GM23338 (cell line): ENCODE results near the gene APBB1. TPM values are rescaled to one million over a fixed set of nuclear protein-coding genes. Genes with fewer than 3 reads are reported as not detected.

Experiments
- ATAC-seq: fragments of 200-7000 bp; cut with Tn5 transposase; 3 replicates; pipeline ENCODE4 v1.9.1; 2020
- DNase-seq: peaks from one replicate; pipeline ENCODE4 v3.0.0-alpha.2; 2015; ENCODE audit warnings: low spot score
- H2AFZ ChIP-seq: fragments of 200-600 bp; sonication (generic); 2 replicates; pipeline ENCODE4 v1.8.0; 2016; ENCODE audit warnings: antibody characterized with exemption, mild to moderate bottlenecking, moderate library complexity
- H3F3A ChIP-seq: fragments of 200-600 bp; sonication (generic); replicated peaks from 2 replicates; pipeline ENCODE4 v1.8.0; 2017; ENCODE audit warnings: antibody characterized with exemption, mixed run types, low read depth
- H3K27ac ChIP-seq: fragments of 200-600 bp; sonication (generic); 2 replicates; pipeline ENCODE4 v1.6.1; 2016; ENCODE audit warnings: low read depth
- H3K27me3 ChIP-seq: fragments of 200-600 bp; sonication (generic); 2 replicates; pipeline ENCODE4 v1.8.0; 2016; ENCODE audit warnings: mild to moderate bottlenecking, mixed run types, moderate library complexity; ENCODE audit not compliant: insufficient read depth
- H3K36me3 ChIP-seq: fragments of 200-600 bp; sonication (generic); 2 replicates; pipeline ENCODE4 v1.8.0; 2016; ENCODE audit warnings: mild to moderate bottlenecking; ENCODE audit not compliant: insufficient read depth
- H3K4me1 ChIP-seq: fragments of 200-600 bp; sonication (generic); 2 replicates; pipeline ENCODE4 v1.8.0; 2016; ENCODE audit warnings: mild to moderate bottlenecking, moderate library complexity; ENCODE audit not compliant: insufficient read depth
- H3K4me2 ChIP-seq: fragments of 200-600 bp; sonication (generic); 2 replicates; pipeline ENCODE4 v1.7.1; 2017; ENCODE audit warnings: mixed run types
- H3K4me3 ChIP-seq: fragments of 200-600 bp; sonication (generic); 2 replicates; pipeline ENCODE4 v1.6.1; 2016; ENCODE audit warnings: mixed run types
- H3K79me2 ChIP-seq: fragments of 200-600 bp; sonication (generic); replicated peaks from 2 replicates; pipeline ENCODE4 v1.8.0; 2017; ENCODE audit warnings: mild to moderate bottlenecking; ENCODE audit not compliant: insufficient read depth
- H3K9me2 ChIP-seq: fragments of 200-600 bp; sonication (generic); 2 replicates; pipeline ENCODE4 v1.8.0; 2017; ENCODE audit not compliant: insufficient read depth
- H4K20me1 ChIP-seq: fragments of 200-600 bp; sonication (generic); replicated peaks from 2 replicates; pipeline ENCODE4 v1.8.0; 2017; ENCODE audit warnings: mild to moderate bottlenecking; ENCODE audit not compliant: insufficient read depth
- H3K27ac Mint-ChIP-seq: 2 replicates; pipeline ENCODE4 v1.8.0; 2020; ENCODE audit warnings: inconsistent platforms, mild to moderate bottlenecking, moderate library complexity, mixed read lengths
- H3K27me3 Mint-ChIP-seq: 3 replicates; pipeline ENCODE4 v1.8.0; 2022; ENCODE audit warnings: low read depth, mild to moderate bottlenecking, moderate library complexity, mixed read lengths, inconsistent platforms; ENCODE audit not compliant: insufficient read depth, poor library complexity
- H3K36me3 Mint-ChIP-seq: 3 replicates; pipeline ENCODE4 v1.8.0; 2021; ENCODE audit warnings: low read depth, mild to moderate bottlenecking, inconsistent platforms, moderate library complexity, mixed read lengths
- H3K4me1 Mint-ChIP-seq: 3 replicates; pipeline ENCODE4 v1.8.0; 2020; ENCODE audit warnings: mild to moderate bottlenecking, inconsistent platforms, mixed read lengths
- H3K4me3 Mint-ChIP-seq: 3 replicates; pipeline ENCODE4 v1.8.0; 2021; ENCODE audit warnings: moderate library complexity, mild to moderate bottlenecking, inconsistent platforms, mixed read lengths
- H3K9me3 Mint-ChIP-seq: 3 replicates; pipeline ENCODE4 v1.8.0; 2020; ENCODE audit warnings: moderate library complexity, mild to moderate bottlenecking, inconsistent platforms, mixed read lengths
- CREB1 ChIP-seq: fragments of 250-450 bp; sonication (Bioruptor Pico); IDR thresholded peaks from 2 replicates; pipeline ENCODE4 v1.5.0; 2020; ENCODE audit warnings: low read depth, mild to moderate bottlenecking, moderate library complexity
- CTCF ChIP-seq, 2 experiments: fragments of 200-600 bp in 1 of 2; sonication (generic) in 1 of 2; conservative IDR thresholded peaks; 2 replicates each; pipeline versions ENCODE4 v1.5.1 to v1.6.1; 2016 to 2017; ENCODE audit warnings: antibody characterized with exemption in 2 of 2, low read depth in 2 of 2, mild to moderate bottlenecking in 2 of 2, moderate library complexity in 1 of 2
- ETS1 ChIP-seq: IDR thresholded peaks from 2 replicates; pipeline ENCODE4 v1.6.1; 2016; ENCODE audit warnings: antibody characterized with exemption
- EZH2 ChIP-seq: fragments of 200-600 bp; sonication (generic); IDR thresholded peaks from one replicate; pipeline ENCODE4 v1.8.0; 2017; ENCODE audit warnings: antibody characterized with exemption, mild to moderate bottlenecking, low read depth; ENCODE audit not compliant: unreplicated experiment
- EZH2phosphoT487 ChIP-seq: fragments of 200-600 bp; sonication (generic); IDR thresholded peaks from one replicate; pipeline ENCODE4 v1.8.1; 2018; ENCODE audit warnings: antibody characterized with exemption; ENCODE audit not compliant: unreplicated experiment
- JUNB ChIP-seq: IDR thresholded peaks from one replicate; pipeline ENCODE4 v1.6.1; 2016; ENCODE audit warnings: antibody characterized with exemption; ENCODE audit not compliant: unreplicated experiment
- NANOG ChIP-seq: IDR thresholded peaks from 2 replicates; pipeline ENCODE4 v1.6.1; 2016; ENCODE audit warnings: antibody characterized with exemption, borderline replicate concordance
- POLR2AphosphoS5 ChIP-seq: IDR thresholded peaks from 2 replicates; pipeline ENCODE4 v1.6.1; 2016; ENCODE audit warnings: antibody characterized with exemption, low read depth
- REST ChIP-seq: IDR thresholded peaks from one replicate; pipeline ENCODE4 v1.6.1; 2018; ENCODE audit warnings: antibody characterized with exemption; ENCODE audit not compliant: unreplicated experiment
- STAT1 ChIP-seq: IDR thresholded peaks from one replicate; pipeline ENCODE4 v1.6.1; 2016; ENCODE audit warnings: antibody characterized with exemption; ENCODE audit not compliant: unreplicated experiment
- ZNF114 ChIP-seq: fragments of 250-450 bp; sonication (Bioruptor Pico); IDR thresholded peaks from 2 replicates; pipeline ENCODE4 v1.5.0; 2020; ENCODE audit warnings: mild to moderate bottlenecking, moderate library complexity
- ZNF331 ChIP-seq: fragments of 250-450 bp; sonication (Bioruptor Pico); IDR thresholded peaks from 2 replicates; pipeline ENCODE4 v1.5.0; 2020; ENCODE audit warnings: low read depth, mild to moderate bottlenecking, moderate library complexity
- ZNF462 ChIP-seq: fragments of 250-450 bp; sonication (Bioruptor Pico); IDR thresholded peaks from 2 replicates; pipeline ENCODE4 v1.5.0; 2020; ENCODE audit warnings: mild to moderate bottlenecking, moderate library complexity
- polyA plus RNA-seq: library from polyadenylated mRNA; unstranded; fragments of >200 nt; fragmentation: Nextera tagmentation; extraction: Ambion mirVana; gene quantifications from 2 replicates; pipeline ENCODE4 v1.2.1, GENCODE V29; 2016
- total RNA-seq: library from RNA; depleted of rRNA; stranded (reverse); fragments of >200 nt; shearing (Covaris generic); gene quantifications from 2 replicates; pipeline ENCODE4 v1.2.3, GENCODE V29; 2014

Gene APBB1
- total and polyA plus RNA-seq, 2 experiments from 2014 or later = 10.6 to 24.7 TPM

- no peaks in the 10 kb centered on the region for H3K36me3 Mint-ChIP-seq
Observed at GRCh38 chr11:6437993-6438392, 19.1 kb upstream of the APBB1 start.

More at GRCh38 chr11:6437993-6438392, 19.1 kb upstream of the APBB1 start:
- no peak overlapping the region for H3K27ac ChIP-seq
- H3K4me3 ChIP-seq = no peak overlapping the region
- H3K4me2 ChIP-seq = no peak overlapping the region
- H4K20me1 ChIP-seq = no peaks in the 10 kb centered on the region
- H3K9me3 Mint-ChIP-seq = no peaks in the 10 kb centered on the region
- no peaks in the 10 kb centered on the region for H3K4me1 ChIP-seq
- TF ChIP-seq ZNF114 (CRISPR knock-in tag) (no peak), ETS1 (no peak), ZNF331 (CRISPR knock-in tag) (no peak), CTCF (conservative IDR thresholded peaks at IDR 0.05; ENCODE audit: low read depth in 2 of 2) (no peak), EZH2phosphoT487 (no peak), JUNB (no peak), POLR2AphosphoS5 (no peak), EZH2 (no peak), NANOG (no peak), CREB1 (CRISPR knock-in tag) (no peak), REST (no peak), ZNF462 (no peak), STAT1 (no peak)
- no peaks in the 10 kb centered on the region for H3F3A ChIP-seq
- no peak overlapping the region for H2AFZ ChIP-seq
- ATAC-seq (no peak), DNase-seq (no peak)
- H3K4me1 Mint-ChIP-seq = no peaks in the 10 kb centered on the region
- H3K27me3 Mint-ChIP-seq = peaks cover 5% of the 10 kb centered on the region
- H3K79me2 ChIP-seq = no peaks in the 10 kb centered on the region
- H3K4me3 Mint-ChIP-seq = no peak overlapping the region
- H3K9me2 ChIP-seq = no peaks in the 10 kb centered on the region
- no peaks in the 10 kb centered on the region for H3K36me3 ChIP-seq
- no peaks in the 10 kb centered on the region for H3K27me3 ChIP-seq
- no peak overlapping the region for H3K27ac Mint-ChIP-seq
